ENCODE results near the gene ARHGAP6.

- TF ChIP-seq CTCF (IDR thresholded peaks at IDR 0.05; ENCODE audit: low read length) (no peak), EZH2phosphoT487 (IDR thresholded peaks at IDR 0.05; ENCODE audit: low read length) (no peak)
Measured at GRCh38 chrX:11423362-11423818, 242.3 kb downstream of the ARHGAP6 start.
